ENCODE data around the gene FRMD4A. TPM values are rescaled to one million over a fixed set of nuclear protein-coding genes. Genes with fewer than 3 reads are reported as not detected.
"Not testable (repeated sequence)": the region's sequence is repeated elsewhere in the genome, so short reads cannot be mapped to it uniquely, and the experiment has no call there.

FRMD4A gene
- total RNA-seq, 1 experiment from 2014 or later = 7.1 TPM

DNA sequence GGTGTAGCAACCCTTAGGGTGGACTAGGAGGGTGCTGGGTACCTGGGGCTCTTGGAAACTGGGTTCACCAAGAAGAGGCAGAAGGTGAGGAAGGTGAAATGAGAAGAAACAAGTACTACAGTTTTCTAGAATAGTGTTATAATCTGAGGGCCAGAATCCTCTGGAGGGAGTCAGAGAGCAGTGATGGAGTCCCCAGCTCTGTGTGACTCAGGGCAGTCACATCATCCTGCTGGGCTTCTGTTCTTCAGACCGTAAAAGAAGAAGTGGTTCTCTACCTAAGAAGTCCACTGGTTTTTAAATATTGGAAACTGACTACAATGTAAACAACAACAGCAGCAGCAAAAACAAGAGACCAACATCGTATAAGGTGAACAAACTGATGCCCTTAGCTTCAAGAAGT is 546.7 kb downstream of the FRMD4A start:
- POLR2A ChIA-PET (ENCODE audit: unreplicated experiment) = interaction anchor here (0.6 kb wide), 1 partner anchor 111 kb away, joined by 4 read pairs; no protein-coding TSS in a partner anchor
- Histone ChIP-seq H2AFZ (ENCODE audit: low read length) (no peak overlapping the region), H3K79me2 (ENCODE audit: low read length) (no peaks in the 10 kb centered on the region), H3K4me1 (ENCODE audit: insufficient read depth, low read length) (peaks cover 7% of the 10 kb centered on the region), H3K27ac (ENCODE audit: low read length) (no peak overlapping the region), H3K27me3 (ENCODE audit: low read length) (no peaks in the 10 kb centered on the region), H4K20me1 (ENCODE audit: low read length) (no peaks in the 10 kb centered on the region), H3K9me3 (ENCODE audit: low read length) (no peaks in the 10 kb centered on the region), H3K9me2 (replicated peaks; ENCODE audit: low read length) (no peaks in the 10 kb centered on the region), H3K9ac (ENCODE audit: low read length) (no peak overlapping the region), H3F3A (ENCODE audit: low read length, unreplicated experiment) (no peaks in the 10 kb centered on the region), H3K4me2 (ENCODE audit: low read length) (no peak overlapping the region), H3K4me3 (ENCODE audit: low read length) (no peak overlapping the region), H3K36me3 (ENCODE audit: low read depth, low read length) (no peaks in the 10 kb centered on the region)
- BruUV-seq (replicated peaks) = no TSS peak
- CTCF ChIA-PET = interaction anchor here (0.7 to 1.1 kb wide), 3 partner anchors 310 to 601 kb away, joined by 3 read pairs; no protein-coding TSS in a partner anchor
- intact Hi-C loops (cut with micrococcal nuclease) = loop anchor here (1.0 kb wide), 1 partner anchor 309 kb away; no protein-coding TSS in a partner anchor
- peak; percentile 45 for DNase-seq
- peak; percentile 84 for ATAC-seq
- TF ChIP-seq EZH2 (IDR thresholded peaks at IDR 0.05; ENCODE audit: low read length, unreplicated experiment) = no peak
- peak; percentile 47; the same call in 1 of the 2 replicates for TF ChIP-seq CTCF (conservative IDR thresholded peaks at IDR 0.05; ENCODE audit: low read depth, low read length)
- no peak for TF ChIP-seq EZH2phosphoT487 (IDR thresholded peaks at IDR 0.05; ENCODE audit: borderline replicate concordance, low read length)

GRCh38 chr10:13779748-13780147 is 551.0 kb downstream of the FRMD4A start:
- peaks cover 23% of the 10 kb centered on the region for H3K4me1 ChIP-seq (ENCODE audit: insufficient read depth, low read length)
- ChIA-PET POLR2A (ENCODE audit: unreplicated experiment) (no interaction called here), CTCF (no interaction called here)
- H3K9ac ChIP-seq (ENCODE audit: low read length) = no peak overlapping the region
- H3K9me3 ChIP-seq (ENCODE audit: low read length) = no peaks in the 10 kb centered on the region
- H3K27ac ChIP-seq (ENCODE audit: low read length) = no peak overlapping the region
- intact Hi-C loops (cut with micrococcal nuclease) = loop anchor here (5.0 kb wide), 2 partner anchors 72 to 407 kb away; no protein-coding TSS in a partner anchor
- no peaks in the 10 kb centered on the region for H4K20me1 ChIP-seq (ENCODE audit: low read length)
- H3K79me2 ChIP-seq (ENCODE audit: low read length) = no peaks in the 10 kb centered on the region
- DNase-seq (no peak), ATAC-seq (no peak)
- H2AFZ ChIP-seq (ENCODE audit: low read length) = no peak overlapping the region
- no peaks in the 10 kb centered on the region for H3K9me2 ChIP-seq (replicated peaks; ENCODE audit: low read length)
- no peaks in the 10 kb centered on the region for H3F3A ChIP-seq (ENCODE audit: low read length, unreplicated experiment)
- BruUV-seq (replicated peaks) = no TSS peak
- H3K36me3 ChIP-seq (ENCODE audit: low read depth, low read length) = no peaks in the 10 kb centered on the region
- TF ChIP-seq EZH2phosphoT487 (IDR thresholded peaks at IDR 0.05; ENCODE audit: borderline replicate concordance, low read length) = no peak
- no peak for TF ChIP-seq CTCF (conservative IDR thresholded peaks at IDR 0.05; ENCODE audit: low read depth, low read length)
- TF ChIP-seq EZH2 (IDR thresholded peaks at IDR 0.05; ENCODE audit: low read length, unreplicated experiment) = no peak
- no peaks in the 10 kb centered on the region for H3K27me3 ChIP-seq (ENCODE audit: low read length)
- H3K4me3 ChIP-seq (ENCODE audit: low read length) = no peak overlapping the region
- no peak overlapping the region for H3K4me2 ChIP-seq (ENCODE audit: low read length)

- ATAC-seq; DNase-seq; H3K9ac ChIP-seq (ENCODE audit: low read length); H3K79me2 ChIP-seq (ENCODE audit: low read length); H3K4me3 ChIP-seq (ENCODE audit: low read length); H3K9me3 ChIP-seq (ENCODE audit: low read length); H3K27me3 ChIP-seq (ENCODE audit: low read length); H3K9me2 ChIP-seq (replicated peaks; ENCODE audit: low read length); H2AFZ ChIP-seq (ENCODE audit: low read length); POLR2A ChIA-PET (ENCODE audit: unreplicated experiment); BruUV-seq (replicated peaks); H3F3A ChIP-seq (ENCODE audit: low read length, unreplicated experiment); H3K36me3 ChIP-seq (ENCODE audit: low read depth, low read length); CTCF ChIA-PET; H3K4me2 ChIP-seq (ENCODE audit: low read length); H3K27ac ChIP-seq (ENCODE audit: low read length); H4K20me1 ChIP-seq (ENCODE audit: low read length): not testable (repeated sequence)
- peaks cover 30% of the 10 kb centered on the region for H3K4me1 ChIP-seq (ENCODE audit: insufficient read depth, low read length)
- intact Hi-C loops (cut with micrococcal nuclease) = loop anchor here (1.0 to 5.0 kb wide), 4 partner anchors 71 to 406 kb away; no protein-coding TSS in a partner anchor
Observed at GRCh38 chr10:13778693-13778960, 552.1 kb downstream of the FRMD4A start.
